Hepatic stellate cell (primary cell): ENCODE data around the gene FTL.
"Not testable (repeated sequence)": the region's sequence is repeated elsewhere in the genome, so short reads cannot be mapped to it uniquely, and the experiment has no call there.

Experiments used
- DNase-seq: peaks from one replicate; pipeline ENCODE4 v3.0.0; 2011; ENCODE audit warnings: low spot score

The FTL gene

DNA sequence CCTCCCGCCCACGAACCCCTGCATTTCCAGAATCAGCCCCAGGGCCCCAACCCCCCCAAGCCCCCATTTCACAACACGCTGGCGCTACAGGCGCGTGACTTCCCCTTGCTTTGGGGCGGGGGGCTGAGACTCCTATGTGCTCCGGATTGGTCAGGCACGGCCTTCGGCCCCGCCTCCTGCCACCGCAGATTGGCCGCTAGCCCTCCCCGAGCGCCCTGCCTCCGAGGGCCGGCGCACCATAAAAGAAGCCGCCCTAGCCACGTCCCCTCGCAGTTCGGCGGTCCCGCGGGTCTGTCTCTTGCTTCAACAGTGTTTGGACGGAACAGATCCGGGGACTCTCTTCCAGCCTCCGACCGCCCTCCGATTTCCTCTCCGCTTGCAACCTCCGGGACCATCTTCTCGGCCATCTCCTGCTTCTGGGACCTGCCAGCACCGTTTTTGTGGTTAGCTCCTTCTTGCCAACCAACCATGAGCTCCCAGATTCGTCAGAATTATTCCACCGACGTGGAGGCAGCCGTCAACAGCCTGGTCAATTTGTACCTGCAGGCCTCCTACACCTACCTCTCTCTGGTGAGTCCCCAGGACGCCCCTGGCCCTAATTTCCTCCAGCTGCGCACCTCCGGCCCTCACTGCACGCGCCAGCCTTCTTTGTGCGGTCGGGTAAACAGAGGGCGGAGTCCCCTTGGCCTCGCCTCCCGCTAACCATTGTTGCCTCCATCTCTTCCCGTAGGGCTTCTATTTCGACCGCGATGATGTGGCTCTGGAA lies at the start of gene FTL:
TSS of gene FTL (plus strand) at position 270 of the 766 bp plus-strand sequence. CDS start at position 469, 199 bp downstream.
- DNase-seq = peak; percentile 99

DNA sequence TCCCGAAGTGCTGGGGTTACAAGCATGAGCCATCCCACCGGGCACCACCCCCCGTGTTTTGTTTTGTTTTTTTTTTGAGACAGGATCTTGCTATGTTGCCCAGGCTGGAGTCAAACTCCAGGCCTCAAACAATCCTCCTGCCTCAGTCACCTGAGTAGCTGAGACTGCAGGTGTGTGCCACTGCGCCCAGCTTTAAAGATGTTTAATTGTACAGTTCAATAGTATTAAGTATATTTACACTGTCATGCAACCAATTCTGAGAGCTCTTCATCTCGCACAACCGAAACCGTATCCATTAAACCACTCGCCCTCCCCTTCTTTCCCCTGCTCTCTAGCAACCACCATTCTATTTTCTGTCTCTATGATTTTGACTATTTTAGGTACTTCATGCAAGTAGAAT lies 49.4 kb upstream of the FTL start:
- DNase-seq = no peak

DNA sequence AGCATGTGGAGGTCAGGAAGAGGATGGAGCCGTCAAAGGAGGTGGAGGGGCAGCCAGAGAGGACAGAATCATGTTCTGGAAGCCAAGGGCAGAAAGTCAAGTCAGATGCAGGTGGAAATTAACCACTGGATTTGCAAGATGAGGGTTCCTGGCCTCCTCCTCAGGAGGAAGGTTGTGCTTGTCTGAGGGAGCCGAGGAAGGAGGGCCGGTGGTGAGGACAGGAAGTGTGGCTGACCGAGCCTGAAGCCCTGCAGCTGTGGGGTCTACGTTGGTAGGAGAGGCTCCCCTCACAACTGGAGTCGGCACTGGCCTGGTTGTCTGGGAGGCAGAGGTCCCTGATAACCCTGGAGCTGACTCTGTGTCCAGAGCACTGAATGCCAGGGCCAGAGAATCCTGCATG lies 47.0 kb upstream of the FTL start:
- no peak for DNase-seq

- DNase-seq = peak; percentile 36
Observed at GRCh38 chr19:48918801-48919247, 46.3 kb upstream of the FTL start.

DNA sequence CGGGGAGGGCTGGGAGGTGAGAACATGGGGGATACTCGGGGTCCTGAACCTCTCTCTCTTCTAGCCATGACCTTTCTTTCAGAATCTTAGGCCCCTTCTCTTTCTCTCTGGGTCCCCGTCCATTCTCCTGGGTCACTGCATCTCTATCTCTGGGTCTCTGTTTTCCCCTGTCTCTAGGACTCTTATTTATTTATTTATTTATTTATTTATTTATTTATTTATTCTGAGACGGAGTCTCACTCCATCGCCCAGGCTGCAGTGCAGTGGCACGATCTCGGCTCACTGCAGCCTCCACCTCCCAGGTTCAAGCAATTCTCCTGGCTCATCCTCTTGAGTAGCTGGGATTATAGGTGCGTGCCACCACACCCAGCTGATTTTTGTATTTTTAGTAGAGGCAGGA lies 45.8 kb upstream of the FTL start:
- DNase-seq = not testable (repeated sequence)

- no peak for DNase-seq
Observed at GRCh38 chr19:48920949-48921348, 44.2 kb upstream of the FTL start.

DNA sequence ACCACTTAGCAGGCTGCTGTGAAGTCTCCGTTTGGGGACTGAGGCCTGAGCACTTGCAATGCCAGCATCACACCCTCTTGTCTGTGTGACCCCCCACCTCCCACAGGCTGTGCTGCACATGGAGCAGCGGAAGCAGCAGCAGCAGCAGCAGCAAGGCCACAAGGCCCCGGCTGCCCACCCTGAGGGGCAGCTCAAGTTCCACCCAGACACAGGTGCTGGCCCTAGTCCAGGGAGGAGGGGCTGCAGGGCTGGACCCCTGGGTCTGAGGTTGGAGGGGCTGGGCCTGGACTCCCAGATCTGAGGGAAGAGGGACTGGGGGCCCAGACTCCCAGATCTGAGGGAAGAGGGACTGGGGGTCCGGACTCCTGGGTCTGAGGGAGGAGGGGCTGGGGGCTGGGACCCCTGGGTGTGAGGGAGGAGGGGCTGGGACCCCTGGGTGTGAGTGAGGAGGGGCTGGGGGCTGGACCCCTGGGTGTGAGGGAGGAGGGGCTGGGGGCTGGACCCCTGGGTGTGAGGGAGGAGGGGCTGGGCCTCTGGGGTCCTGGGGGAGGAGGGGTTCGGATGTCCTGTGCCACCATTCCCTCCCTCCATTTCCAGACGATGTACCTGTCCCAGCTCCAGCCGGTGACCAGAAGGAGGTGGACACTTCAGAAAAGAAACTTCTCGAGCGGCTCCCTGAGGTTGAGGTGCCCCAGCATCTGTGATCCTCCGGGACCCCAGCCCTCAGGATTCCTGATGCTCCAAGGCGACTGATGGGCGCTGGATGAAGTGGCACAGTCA lies 43.2 kb upstream of the FTL start:
- DNase-seq = no peak

DNA sequence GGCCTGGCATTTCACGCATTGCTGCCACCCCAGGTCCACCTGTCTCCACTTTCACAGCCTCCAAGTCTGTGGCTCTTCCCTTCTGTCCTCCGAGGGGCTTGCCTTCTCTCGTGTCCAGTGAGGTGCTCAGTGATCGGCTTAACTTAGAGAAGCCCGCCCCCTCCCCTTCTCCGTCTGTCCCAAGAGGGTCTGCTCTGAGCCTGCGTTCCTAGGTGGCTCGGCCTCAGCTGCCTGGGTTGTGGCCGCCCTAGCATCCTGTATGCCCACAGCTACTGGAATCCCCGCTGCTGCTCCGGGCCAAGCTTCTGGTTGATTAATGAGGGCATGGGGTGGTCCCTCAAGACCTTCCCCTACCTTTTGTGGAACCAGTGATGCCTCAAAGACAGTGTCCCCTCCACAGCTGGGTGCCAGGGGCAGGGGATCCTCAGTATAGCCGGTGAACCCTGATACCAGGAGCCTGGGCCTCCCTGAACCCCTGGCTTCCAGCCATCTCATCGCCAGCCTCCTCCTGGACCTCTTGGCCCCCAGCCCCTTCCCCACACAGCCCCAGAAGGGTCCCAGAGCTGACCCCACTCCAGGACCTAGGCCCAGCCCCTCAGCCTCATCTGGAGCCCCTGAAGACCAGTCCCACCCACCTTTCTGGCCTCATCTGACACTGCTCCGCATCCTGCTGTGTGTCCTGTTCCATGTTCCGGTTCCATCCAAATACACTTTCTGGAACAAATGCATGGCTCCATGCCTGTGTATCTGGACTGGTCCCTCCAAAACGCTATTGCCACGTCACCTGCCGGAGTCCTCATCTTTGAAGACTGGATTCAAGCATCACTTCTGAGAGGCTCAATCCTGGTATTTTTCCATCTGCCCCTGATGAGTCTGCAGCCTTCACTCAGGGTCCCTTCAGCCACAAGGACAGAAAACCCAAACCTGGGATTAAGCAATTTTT lies 42.3 kb upstream of the FTL start:
- DNase-seq = no peak

DNA sequence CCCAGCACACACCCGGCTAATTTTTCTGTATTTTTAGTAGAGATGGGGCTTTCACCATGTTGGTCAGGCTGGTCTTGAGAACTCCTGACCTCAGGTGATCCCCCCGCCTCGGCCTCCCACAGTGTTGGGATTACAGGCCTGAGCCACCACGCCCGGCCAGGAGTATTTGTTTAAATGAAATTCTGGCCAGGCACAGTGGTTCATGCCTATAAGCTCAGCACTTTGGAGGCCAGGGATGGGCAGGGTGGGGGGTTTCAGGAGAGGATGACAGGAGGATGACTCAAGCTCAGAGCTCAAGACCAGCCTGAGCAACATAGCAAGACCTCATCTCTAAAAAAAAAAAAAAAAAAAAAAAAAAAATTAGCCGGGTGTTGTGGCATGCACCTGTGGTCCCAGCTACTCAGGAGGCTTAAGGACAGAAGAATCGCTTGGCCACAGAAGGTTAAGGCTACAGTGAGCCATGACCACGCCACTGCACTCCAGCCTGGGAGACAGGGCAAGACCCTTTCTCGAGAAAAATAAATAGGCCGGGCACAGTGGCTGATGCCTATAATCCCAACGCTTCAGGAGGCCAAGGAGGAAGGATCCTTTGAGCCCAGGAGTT lies 39.8 kb upstream of the FTL start:
- DNase-seq = peak; percentile 71

DNA sequence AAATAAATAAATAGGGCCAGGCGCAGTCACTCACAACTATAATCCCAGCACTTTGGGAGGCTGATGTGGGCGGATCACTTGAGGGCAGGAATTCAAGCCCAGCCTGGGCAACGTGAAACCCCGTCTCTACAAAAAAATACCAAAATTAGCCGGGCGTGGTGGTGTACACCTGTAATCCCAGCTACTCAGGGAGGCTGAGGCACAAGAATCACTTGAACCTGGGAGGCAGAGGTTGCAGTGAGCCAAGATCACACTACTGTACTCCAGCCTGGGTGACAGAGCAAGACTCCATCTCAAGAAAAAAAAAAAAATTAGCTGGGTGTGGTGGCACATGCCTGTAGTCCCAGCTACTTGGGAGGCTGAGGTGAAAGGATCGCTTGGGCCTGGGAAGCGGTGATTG lies 39.2 kb upstream of the FTL start:
- DNase-seq = not testable (repeated sequence)

- peak; percentile 85 for DNase-seq
Observed at GRCh38 chr19:48926909-48927308, 38.2 kb upstream of the FTL start.

DNA sequence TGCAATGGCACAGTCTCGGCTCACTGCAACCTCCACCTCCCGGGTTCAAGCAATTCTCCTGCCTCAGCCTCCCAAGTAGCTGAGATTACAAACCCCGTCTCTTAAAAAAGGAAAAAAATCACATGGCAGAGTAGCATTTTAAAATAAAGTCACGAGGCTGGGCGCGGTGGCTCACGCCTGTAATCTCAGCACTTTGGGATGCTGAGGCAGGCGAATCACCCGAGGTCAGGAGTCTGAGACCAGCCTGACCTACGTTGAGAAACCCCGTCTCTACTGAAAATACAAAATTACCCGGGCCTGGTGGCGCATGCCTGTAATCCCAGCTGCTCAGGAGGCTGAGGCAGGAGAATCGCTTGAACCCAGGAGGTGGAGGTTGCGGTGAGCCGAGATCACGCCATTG lies 37.4 kb upstream of the FTL start:
- not testable (repeated sequence) for DNase-seq

DNA sequence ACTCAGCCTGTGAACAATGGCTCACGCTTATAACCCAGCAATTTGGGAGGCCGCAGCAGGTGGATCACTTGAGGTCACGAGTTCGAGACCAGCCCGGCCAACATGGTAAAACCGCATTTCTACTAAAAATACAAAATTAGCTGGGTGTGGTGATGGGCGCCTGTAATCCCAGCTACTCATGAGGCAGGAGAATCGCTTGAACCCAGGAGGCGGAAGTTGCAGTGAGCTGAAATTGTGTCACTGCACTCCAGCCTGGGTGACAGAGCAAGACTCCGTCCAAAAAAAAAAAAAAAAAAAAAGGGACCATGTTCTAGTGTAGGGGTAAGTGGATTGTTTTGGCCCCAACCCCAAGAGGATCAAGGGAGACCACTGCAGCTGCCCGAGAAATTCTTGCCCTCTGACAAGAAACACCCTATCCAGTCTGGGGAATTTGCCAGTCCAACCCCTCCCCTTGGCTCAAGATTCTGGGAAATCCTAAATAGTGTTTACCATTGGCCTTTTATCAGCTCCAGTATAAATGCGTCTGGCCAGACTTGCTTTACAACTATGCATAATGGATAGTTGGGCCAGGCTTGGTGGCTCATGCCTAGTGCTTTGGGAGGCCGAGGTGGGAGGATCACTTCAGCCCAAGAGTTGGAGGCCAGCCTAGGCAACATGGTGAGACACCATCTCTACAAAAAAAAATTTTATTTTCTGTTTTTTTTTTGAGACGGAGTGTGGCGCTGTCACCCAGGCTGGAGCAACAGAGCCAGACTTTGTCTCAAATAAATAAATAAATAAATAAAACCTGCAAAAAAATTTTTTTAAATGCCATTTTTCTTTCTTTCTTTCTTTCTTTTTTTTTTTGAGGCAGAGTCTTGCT lies 36.7 kb upstream of the FTL start:
- no peak for DNase-seq

DNA sequence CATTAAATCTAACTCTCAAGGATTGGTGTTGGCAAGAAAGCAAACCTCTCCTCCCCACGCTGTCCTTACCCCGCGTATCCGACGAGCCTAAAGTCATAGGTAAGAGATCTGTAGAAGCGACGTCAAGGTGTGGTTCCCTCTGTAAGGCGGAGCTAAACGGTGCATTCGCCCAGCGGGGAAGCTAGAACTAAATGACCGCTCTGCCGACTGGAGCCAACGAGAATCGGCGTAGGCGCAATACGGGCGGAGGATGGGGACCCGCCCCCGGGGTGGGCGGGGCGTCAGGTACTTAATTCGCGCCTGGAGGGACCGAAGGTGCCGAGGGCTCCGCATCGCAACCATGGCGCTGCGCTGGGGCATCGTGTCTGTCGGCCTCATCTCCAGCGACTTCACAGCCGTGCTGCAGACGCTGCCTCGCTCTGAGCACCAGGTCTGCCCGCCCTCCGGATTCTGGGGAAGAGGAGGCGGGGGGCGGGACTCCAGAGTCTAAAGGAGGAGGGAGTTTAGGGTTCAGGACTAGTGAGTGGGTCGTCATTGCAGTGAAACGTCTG lies 31.7 kb upstream of the FTL start, which contains the start of gene DHDH:
TSS of gene DHDH (plus strand) at position 318 of the 551 bp plus-strand sequence. CDS start at position 341, 23 bp downstream.
- DNase-seq = peak; percentile 65

GRCh38 chr19:48934837-48935236 lies 30.3 kb upstream of the FTL start:
- no peak for DNase-seq

- DNase-seq = no peak
Observed at GRCh38 chr19:48935864-48936263, 29.2 kb upstream of the FTL start.

GRCh38 chr19:48938256-48938655 lies 26.9 kb upstream of the FTL start:
- DNase-seq = no peak

DNA sequence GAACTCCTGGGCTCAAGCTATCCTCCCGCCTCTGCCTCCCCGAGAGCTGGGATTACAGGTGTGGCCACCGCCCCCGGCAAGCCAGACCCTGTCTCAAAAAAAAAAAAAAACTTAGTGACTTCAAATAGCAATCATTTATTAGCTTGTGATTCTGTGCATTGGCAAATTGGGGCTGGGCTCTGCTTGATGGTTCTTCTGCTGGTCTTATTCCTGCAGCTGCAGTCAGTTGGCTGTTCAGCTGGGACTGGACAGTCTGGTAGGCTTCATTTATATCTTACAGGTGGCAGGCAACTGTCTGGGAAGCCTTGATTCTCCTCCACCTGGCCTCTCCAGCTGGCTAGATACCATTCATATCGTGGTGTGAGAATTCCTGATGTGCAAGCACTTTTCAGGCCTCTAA lies 24.2 kb upstream of the FTL start:
- DNase-seq = no peak

DNA sequence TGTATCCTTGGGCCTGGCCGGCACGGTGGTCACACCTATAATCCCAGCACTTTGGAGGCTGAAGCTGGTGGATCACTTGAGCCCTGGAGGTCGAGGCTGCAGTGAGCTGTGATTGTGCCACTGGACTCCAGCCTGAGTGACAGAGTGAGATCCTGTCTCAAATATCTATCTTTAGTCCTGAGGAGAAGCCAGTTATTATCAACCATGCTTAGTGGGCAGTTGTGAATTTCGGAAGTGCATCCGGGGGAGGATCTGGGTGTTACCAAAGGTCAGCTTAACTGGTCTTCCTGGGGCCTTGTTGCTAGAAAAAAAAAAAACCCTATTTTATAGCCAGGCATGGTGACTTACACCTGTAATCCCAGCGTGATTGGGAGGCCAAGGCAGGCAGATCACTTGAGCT lies 22.0 kb upstream of the FTL start:
- DNase-seq = no peak

- DNase-seq = no peak
Observed at GRCh38 chr19:48945415-48945814, 19.7 kb upstream of the FTL start.
